Measurements from ENCODE around the gene ARHGAP44. TPM values are rescaled to one million over a fixed set of nuclear protein-coding genes. Genes with fewer than 3 reads are reported as not detected.

Gene ARHGAP44
- total and polyA plus RNA-seq, 2 of the 4 experiments (the other 2 are of a cell fraction) = 0.54 to 1.0 TPM

DNA sequence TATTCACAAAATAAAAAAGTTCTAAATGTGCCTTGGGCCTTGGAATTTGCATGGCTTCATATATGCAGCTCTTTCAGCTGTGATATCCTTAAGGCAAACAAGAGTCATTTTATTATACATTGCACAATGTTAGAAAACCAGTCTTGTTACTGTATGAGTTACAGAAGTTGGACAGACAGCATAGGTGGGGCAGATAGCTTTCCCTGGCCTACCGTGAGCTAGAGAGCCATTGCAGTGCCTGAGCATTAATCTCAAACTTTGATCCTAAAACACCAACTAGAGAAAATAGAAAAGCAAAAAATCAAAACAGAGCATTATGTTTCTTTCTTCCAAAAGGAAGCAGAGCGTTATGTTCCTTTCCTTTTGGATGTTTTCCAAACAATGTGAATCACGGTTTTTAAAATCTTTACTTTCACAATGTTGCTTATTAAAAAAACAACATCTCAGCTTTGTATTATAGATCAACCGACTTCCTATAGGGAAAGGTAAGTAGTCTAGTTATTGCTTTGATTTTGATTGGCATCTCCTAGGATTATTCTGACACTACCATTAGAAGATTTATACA lies 32.2 kb downstream of the ARHGAP44 start:
- ChIA-PET CTCF (interaction anchor here (2.0 kb wide), 1 partner anchor 9 kb away, joined by 6 read pairs; no protein-coding TSS in a partner anchor), POLR2A (ENCODE audit: unreplicated experiment) (no interaction called here)
- Histone ChIP-seq H3K9me3 (ENCODE audit: control insufficient read depth, insufficient read depth, low read length) (no peaks in the 10 kb centered on the region), H4K5ac (ENCODE audit: low read depth, low read length) (no peak overlapping the region), H2AFZ (replicated peaks; ENCODE audit: low read length, poor library complexity) (no peak overlapping the region), H2AK5ac (ENCODE audit: low read depth, low read length) (no peak overlapping the region), H3K4me1 (ENCODE audit: control insufficient read depth, insufficient read depth, low read length) (no peaks in the 10 kb centered on the region), H4K20me1 (ENCODE audit: insufficient read depth, low read length) (no peaks in the 10 kb centered on the region), H3K4me3 (ENCODE audit: insufficient read depth, low read depth, low read length) (no peak overlapping the region), H2BK20ac (ENCODE audit: low read depth, low read length) (no peak overlapping the region), H3K23ac (ENCODE audit: low read depth, low read length) (no peak overlapping the region), H3K36me3 (ENCODE audit: control insufficient read depth, insufficient read depth, low read length) (no peaks in the 10 kb centered on the region), H3K27ac (ENCODE audit: insufficient read depth, low read length) (no peak overlapping the region), H2BK120ac (ENCODE audit: low read depth, low read length) (no peak overlapping the region), H3K56ac (ENCODE audit: extremely low read depth, insufficient read depth, low read length) (no peak overlapping the region), H3K14ac (replicated peaks; ENCODE audit: low read depth, low read length) (no peak overlapping the region), H3K79me1 (ENCODE audit: low read depth in 1 of 2, low read length in 2 of 2) (no peaks in the 10 kb centered on the region), H2BK5ac (ENCODE audit: low read depth, low read length, poor library complexity, severe bottlenecking) (no peak overlapping the region), H3K18ac (ENCODE audit: low read depth, low read length) (no peak overlapping the region), H2AK9ac (replicated peaks; ENCODE audit: low read depth, low read length, poor library complexity) (no peak overlapping the region), H3K4ac (ENCODE audit: low read depth, low read length) (no peak overlapping the region), H2BK15ac (ENCODE audit: low read depth, low read length) (no peak overlapping the region), H3K4me2 (ENCODE audit: low read depth, low read length) (no peak overlapping the region), H3K9ac (ENCODE audit: low read depth, low read length) (no peak overlapping the region), H4K91ac (ENCODE audit: insufficient read depth, low read depth, low read length) (no peak overlapping the region), H3K27me3 (ENCODE audit: control insufficient read depth, insufficient read depth, low read length) (no peaks in the 10 kb centered on the region), H4K8ac (ENCODE audit: low read depth in 2 of 2, low read length in 2 of 2) (no peak overlapping the region), H3K9me1 (ENCODE audit: insufficient read depth, low read length) (no peaks in the 10 kb centered on the region)
- no TSS peak for BruUV-seq (replicated peaks)
- WGBS, 2 experiments (ENCODE audit: extremely low coverage in 2 of 2, insufficient read length in 1 of 2) = no CpG with 5 or more reads among the region's 4 CpGs
- TF ChIP-seq MAZ (IDR thresholded peaks at IDR 0.05; ENCODE audit: borderline replicate concordance, low read depth, low read length) (no peak), BHLHE40 (IDR thresholded peaks at IDR 0.05; ENCODE audit: low read depth, low read length) (no peak), CEBPB (IDR thresholded peaks at IDR 0.05; ENCODE audit: low read depth, low read length) (peak; percentile 49; the same call in 1 of the 2 replicates)
- DNase-seq (peak; percentile 5), ATAC-seq (ENCODE audit: low read depth) (no peak)
- intact Hi-C loops (cut with micrococcal nuclease) (no loop called here), in situ Hi-C loops (cut with MboI; ENCODE audit: low sequenced_read_pairs) (loop anchor here (25.0 kb wide), 1 partner anchor 91 kb away; no protein-coding TSS in a partner anchor), dilution Hi-C loops (cut with HindIII; ENCODE audit: low sequenced_read_pairs, unreplicated experiment) (no loop called here)

Measured in IMR-90 (cell line).